GM10266 (cell line): ENCODE data around the gene CHST7.

Source experiments
- DNase-seq: peaks from one replicate; pipeline ENCODE4 v3.0.0; 2012; ENCODE audit errors: extremely low spot score
- CTCF ChIP-seq: IDR thresholded peaks from 2 replicates; pipeline ENCODE4 v1.5.1; 2012; ENCODE audit warnings: mild to moderate bottlenecking, low read depth; ENCODE audit not compliant: control insufficient read depth, insufficient read depth; ENCODE audit errors: missing control alignments

CHST7 gene

GRCh38 chrX:46567388-46567787 lies 6.2 kb upstream of the CHST7 start:
- no peak for DNase-seq
- no peak for TF ChIP-seq CTCF

GRCh38 chrX:46569621-46570020 lies 3.9 kb upstream of the CHST7 start:
- DNase-seq = no peak
- no peak for TF ChIP-seq CTCF

GRCh38 chrX:46571423-46572339 lies 1.9 kb upstream of the CHST7 start:
- no peak for DNase-seq
- no peak for TF ChIP-seq CTCF

GRCh38 chrX:46572340-46572936 lies 1.1 kb upstream of the CHST7 start:
- peak; percentile 36 for DNase-seq
- peak; percentile 24 for TF ChIP-seq CTCF

GRCh38 chrX:46573892-46574773 lies 568 bp downstream of the CHST7 start:
- DNase-seq = peak; percentile 64
- no peak for TF ChIP-seq CTCF

- no peak for TF ChIP-seq CTCF
- peak; percentile 27 for DNase-seq
These were observed 1.3 kb downstream of the CHST7 start for GRCh38 chrX:46574774-46575381.
